NCI-H1436 treated with DMSO at 0.1 percent for 48 hours (cell line): ENCODE measurements around the gene TMEM135.
"Not testable (repeated sequence)": the region's sequence is repeated elsewhere in the genome, so short reads cannot be mapped to it uniquely, and the experiment has no call there.

Source experiments
- DNase-seq: peaks from one replicate; lab custom pipeline; 2025; lab: John Stamatoyannopoulos, UW

TMEM135 gene

GRCh38 chr11:87020764-87021365 is 16.9 kb upstream of the TMEM135 start:
- no peak for DNase-seq

DNA sequence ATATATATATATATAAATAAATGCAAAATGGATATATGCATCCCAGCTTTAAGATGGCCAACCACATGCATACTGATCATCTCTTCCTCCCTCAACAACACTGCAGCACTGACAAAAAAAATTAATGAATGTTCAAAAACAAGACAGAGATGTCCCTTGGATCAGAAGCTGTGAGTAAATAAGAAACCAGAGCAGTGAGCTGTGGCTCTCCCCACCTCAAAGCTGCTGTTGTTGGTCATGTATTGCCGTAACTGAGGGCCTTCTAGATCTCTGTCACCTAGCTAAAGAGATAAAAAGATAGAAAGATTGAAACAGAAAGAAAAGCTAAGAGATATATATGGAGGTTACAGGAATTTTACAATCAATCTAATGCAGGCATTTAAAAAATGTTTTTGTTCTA is 15.5 kb upstream of the TMEM135 start:
- no peak for DNase-seq

- no peak for DNase-seq
Measured at GRCh38 chr11:87022738-87023137, 15.0 kb upstream of the TMEM135 start.

- DNase-seq = not testable (repeated sequence)
Measured at GRCh38 chr11:87026415-87026814, 11.3 kb upstream of the TMEM135 start.

GRCh38 chr11:87030458-87031054 is 7.2 kb upstream of the TMEM135 start:
- DNase-seq = no peak

DNA sequence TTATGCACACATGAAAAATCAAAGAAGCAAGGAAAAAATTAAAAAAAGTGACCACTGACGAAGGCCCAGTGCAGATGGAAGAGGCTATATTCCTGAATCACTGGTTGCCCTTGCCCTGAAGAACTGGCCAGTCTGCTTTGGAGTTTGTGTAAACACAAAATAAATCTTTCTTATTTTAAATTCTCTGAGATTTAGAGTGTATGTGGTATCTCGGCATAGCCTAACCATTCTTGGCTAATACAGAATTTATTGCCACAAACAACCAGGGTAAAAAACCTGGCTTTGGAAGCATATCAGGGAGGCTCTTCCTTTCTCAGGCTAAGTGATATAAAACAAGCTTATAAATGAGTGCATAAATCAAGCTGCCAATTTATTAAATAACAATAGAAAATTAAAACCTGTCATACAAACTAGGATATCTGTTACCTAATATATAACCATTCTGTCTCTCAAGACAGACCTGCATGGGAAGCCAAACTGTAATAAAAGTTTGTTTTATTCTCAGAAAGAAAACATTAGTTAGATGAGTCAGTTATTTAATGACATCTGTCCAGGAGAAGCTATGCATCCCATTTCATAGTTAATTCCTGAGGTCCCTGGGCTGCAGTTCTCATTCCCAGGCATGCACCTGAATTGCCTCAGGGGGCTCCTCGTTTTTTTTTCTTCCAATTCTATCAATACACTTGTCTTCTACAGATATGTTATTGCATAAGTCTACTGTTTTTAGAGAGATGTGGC is 6.1 kb upstream of the TMEM135 start:
- DNase-seq = no peak

DNA sequence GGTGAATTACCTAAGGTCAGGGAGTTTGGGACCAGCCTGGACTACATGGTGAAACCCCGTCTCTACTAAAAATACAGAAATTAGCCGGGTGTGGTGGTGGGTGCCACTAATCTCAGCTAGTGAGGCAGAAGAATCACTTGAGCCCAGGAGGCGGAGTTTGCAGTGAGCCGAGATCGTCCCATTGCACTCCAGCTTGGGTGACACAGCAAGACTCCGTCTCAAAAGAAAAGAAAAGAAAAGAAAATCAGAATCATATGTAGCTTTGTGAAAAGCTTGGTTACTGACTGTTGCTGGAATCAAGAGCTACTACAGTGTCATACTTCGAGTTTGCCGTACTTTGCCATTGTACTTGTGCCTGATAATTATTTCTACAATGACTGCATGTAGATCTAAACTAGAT is 4.2 kb upstream of the TMEM135 start:
- DNase-seq = no peak

- no peak for DNase-seq
Measured at GRCh38 chr11:87035976-87036583, 1.7 kb upstream of the TMEM135 start.

DNA sequence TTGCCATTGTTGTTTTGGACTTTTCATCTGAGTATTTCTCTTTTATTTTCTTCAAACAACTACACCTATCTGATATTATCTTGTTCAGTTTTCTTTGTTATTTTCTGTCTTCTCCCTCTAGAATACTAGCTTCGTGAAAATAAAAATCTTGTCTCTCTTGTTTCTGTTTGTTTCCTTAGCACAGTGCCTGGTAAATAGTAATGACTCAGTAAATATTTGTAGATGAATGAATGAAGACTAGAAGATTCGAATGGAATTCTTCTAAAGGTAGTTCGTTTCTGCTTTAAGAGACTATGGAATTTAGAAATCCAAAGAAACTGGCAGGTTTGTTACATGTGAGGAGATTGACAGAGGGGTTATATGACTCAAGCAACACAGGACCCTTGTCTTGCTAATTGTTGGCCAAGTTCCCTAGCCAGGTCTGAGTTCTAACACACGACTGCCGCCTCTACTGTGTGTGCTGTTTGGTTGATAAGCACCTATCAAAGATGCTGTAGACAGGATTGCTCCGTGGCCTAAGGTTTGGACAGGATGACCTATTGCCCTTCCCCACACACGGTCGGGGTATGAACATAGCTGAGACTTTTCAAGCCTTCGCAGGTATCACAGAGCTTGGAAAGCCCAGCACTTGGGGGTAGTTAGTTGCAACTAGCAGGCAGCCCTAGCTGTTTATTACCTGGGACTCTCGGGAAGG is 831 bp upstream of the TMEM135 start:
- DNase-seq = no peak

- DNase-seq = no peak
Measured at GRCh38 chr11:87038235-87038977, 672 bp downstream of the TMEM135 start.

DNA sequence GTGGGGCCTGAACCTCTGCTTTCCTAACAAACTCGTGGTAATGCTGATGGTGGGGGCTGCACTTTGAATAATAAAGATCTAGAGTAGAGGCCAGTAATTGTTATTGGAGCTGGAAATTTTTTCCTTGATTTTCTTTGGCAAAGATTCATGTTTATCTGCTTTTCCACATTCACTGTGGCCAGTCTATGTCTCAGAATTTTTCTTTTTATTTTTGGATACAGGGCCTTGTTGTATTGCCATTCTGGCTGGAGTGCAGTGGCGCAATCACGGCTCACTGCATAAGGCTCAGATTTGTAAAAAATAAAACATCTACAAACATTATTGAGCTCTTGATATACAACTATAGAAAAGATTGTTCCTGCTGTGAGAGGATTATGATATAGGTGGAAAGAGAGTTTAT is 1.6 kb downstream of the TMEM135 start:
- DNase-seq = no peak

DNA sequence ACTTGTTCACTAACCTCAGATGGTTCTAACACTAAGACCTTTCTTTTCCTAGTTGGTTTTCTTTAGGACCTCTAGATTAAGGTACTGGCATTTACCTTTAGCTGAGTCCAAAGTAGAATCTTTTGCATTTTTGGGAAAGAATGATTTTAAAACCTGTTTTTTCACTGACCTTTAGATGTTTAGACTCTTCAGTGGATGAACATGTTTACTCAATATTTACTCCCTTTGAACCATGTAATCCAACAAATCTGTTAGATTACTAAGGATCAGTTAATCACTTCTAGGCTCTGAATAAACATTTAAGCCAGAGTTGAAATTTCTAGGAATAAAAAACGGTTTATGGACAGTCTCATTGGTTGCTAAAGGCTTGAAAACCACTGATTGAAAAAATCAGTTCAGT is 6.2 kb downstream of the TMEM135 start:
- DNase-seq = no peak

GRCh38 chr11:87046824-87047223 is 9.1 kb downstream of the TMEM135 start:
- no peak for DNase-seq

DNA sequence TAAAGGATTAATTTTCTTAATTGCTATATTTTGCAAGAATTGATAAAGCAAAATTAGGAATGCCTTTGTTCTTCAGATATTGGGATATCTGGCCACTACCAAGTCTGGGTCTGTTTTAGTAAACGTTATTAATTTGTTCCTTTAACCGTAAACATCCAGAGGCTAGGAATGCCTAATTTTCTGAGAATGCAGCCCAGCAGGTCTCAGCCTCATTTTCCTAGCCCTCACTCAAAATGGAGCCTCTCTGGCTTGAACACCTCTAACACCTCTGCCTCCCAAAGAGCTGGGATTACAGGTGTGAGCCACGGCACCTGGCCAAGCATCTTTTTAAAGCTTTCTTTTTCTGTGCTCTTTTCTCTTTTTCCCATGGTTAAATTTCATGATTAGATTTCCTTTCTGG is 18.4 kb downstream of the TMEM135 start:
- DNase-seq = no peak

GRCh38 chr11:87057749-87058148 is 20.0 kb downstream of the TMEM135 start:
- DNase-seq = no peak

- DNase-seq = no peak
Measured at GRCh38 chr11:87059596-87060390, 22.1 kb downstream of the TMEM135 start.

- DNase-seq = no peak
Measured at GRCh38 chr11:87061766-87062165, 24.0 kb downstream of the TMEM135 start.

GRCh38 chr11:87063982-87064381 is 26.2 kb downstream of the TMEM135 start:
- no peak for DNase-seq

DNA sequence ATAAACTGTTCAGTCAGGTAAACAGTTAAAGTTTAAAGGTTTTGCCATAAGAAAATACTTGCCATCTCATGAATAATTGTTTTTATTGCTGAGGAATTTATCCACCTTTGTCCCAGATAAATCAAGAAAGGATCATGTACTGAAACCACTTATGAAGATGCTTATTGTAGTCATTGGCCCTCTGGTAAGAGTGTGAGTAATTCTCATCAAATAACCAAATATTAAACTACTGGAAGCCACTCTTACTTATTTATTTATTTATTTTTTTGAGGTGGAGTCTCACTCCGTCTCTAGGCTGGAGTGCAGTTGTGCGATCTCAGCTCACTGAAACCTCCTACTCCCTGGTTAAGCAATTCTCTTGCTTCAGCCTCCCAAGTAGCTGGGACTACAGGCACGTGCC is 35.1 kb downstream of the TMEM135 start:
- no peak for DNase-seq

DNA sequence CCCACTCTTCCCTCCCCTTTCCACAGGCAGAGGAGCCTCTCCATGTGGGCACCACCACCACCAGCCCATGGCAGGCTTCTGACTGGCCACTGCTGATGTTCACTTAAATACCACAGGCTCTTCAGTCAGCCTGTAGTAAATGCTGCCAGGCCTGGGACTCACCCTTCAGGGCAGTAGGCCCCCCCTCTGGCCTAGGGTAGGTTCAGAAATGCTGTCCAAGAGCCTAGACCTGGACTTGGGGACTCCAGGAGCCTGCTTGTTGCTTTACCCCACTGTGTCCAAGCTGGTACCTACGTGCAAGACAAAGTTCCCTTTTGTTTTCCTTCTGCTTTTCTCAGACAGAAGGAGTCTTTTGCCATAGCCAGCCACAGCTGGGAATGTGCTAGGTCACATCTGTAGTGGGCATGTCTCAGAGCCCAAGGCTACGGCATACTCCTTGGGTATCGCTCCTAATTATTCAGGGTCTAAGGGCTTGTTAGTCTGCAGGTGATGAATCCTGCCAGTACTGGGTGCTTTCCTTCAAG is 38.6 kb downstream of the TMEM135 start:
- no peak for DNase-seq
